GM21390 (cell line): ENCODE data around the gene SLC15A1.
"Not testable (repeated sequence)": the region's sequence is repeated elsewhere in the genome, so short reads cannot be mapped to it uniquely, and the experiment has no call there.

Experiments used
- ATAC-seq: cut with Tn5 transposase; IDR thresholded peaks from one replicate; pipeline ENCODE4 v1.9.1; 2021; ENCODE audit not compliant: unreplicated experiment

SLC15A1 gene

GRCh38 chr13:98754468-98754867 lies 2.0 kb upstream of the SLC15A1 start:
- ATAC-seq: not testable (repeated sequence)

- no peak for ATAC-seq
These were observed 508 bp downstream of the SLC15A1 start for GRCh38 chr13:98751861-98752466.

GRCh38 chr13:98751367-98751782 lies 1.1 kb downstream of the SLC15A1 start:
- ATAC-seq: no peak

- no peak for ATAC-seq
These were observed 3.0 kb downstream of the SLC15A1 start for GRCh38 chr13:98749501-98749900.

GRCh38 chr13:98746968-98747367 lies 5.5 kb downstream of the SLC15A1 start:
- ATAC-seq: no peak

- no peak for ATAC-seq
These were observed 9.1 kb downstream of the SLC15A1 start for GRCh38 chr13:98743377-98743776.

- ATAC-seq: no peak
These were observed 9.5 kb downstream of the SLC15A1 start for GRCh38 chr13:98742961-98743360.

- ATAC-seq: no peak
These were observed 10.6 kb downstream of the SLC15A1 start for GRCh38 chr13:98741741-98742435.

GRCh38 chr13:98740131-98740530 lies 12.3 kb downstream of the SLC15A1 start:
- no peak for ATAC-seq

GRCh38 chr13:98738993-98739392 lies 13.5 kb downstream of the SLC15A1 start:
- ATAC-seq: no peak

GRCh38 chr13:98738213-98738612 lies 14.3 kb downstream of the SLC15A1 start:
- no peak for ATAC-seq

GRCh38 chr13:98731925-98732324 lies 20.5 kb downstream of the SLC15A1 start:
- no peak for ATAC-seq

GRCh38 chr13:98731038-98731437 lies 21.4 kb downstream of the SLC15A1 start:
- ATAC-seq: no peak

GRCh38 chr13:98730441-98730840 lies 22.0 kb downstream of the SLC15A1 start:
- no peak for ATAC-seq

GRCh38 chr13:98729658-98730057 lies 22.8 kb downstream of the SLC15A1 start:
- no peak for ATAC-seq

- ATAC-seq: no peak
These were observed 29.5 kb downstream of the SLC15A1 start for GRCh38 chr13:98722958-98723357.

- ATAC-seq: no peak
These were observed 30.5 kb downstream of the SLC15A1 start for GRCh38 chr13:98721825-98722510.

GRCh38 chr13:98719527-98720250 lies 32.8 kb downstream of the SLC15A1 start:
- ATAC-seq: no peak

- no peak for ATAC-seq
These were observed 34.6 kb downstream of the SLC15A1 start for GRCh38 chr13:98717891-98718290.

GRCh38 chr13:98717256-98717655 lies 35.2 kb downstream of the SLC15A1 start:
- ATAC-seq: no peak

- no peak for ATAC-seq
These were observed 42.0 kb downstream of the SLC15A1 start for GRCh38 chr13:98710521-98710920.
